A549 (cell line): ENCODE data around the gene TTC24.

Source experiments
- CTCF ChIP-seq: fragments of >200 bp; sonication (Bioruptor Twin); formaldehyde crosslinking; IDR thresholded peaks from 3 replicates; pipeline ENCODE4 v1.5.1; 2016
- ELK1 ChIP-seq: fragments of 150-350 bp; IDR thresholded peaks from 2 replicates; pipeline ENCODE4 v1.6.1; 2014; ENCODE audit warnings: low read depth, mild to moderate bottlenecking, low read length
- MAX ChIP-seq: IDR thresholded peaks from 2 replicates; pipeline ENCODE4 v1.6.1; 2012
- RNF2 ChIP-seq: fragments of 200-600 bp; sonication (generic); IDR thresholded peaks from 2 replicates; pipeline ENCODE4 v1.6.1; 2016; ENCODE audit warnings: low read depth, mild to moderate bottlenecking, antibody characterized with exemption, moderate library complexity, borderline replicate concordance
- ZNF302 ChIP-seq: fragments of 250-450 bp; sonication (Bioruptor Pico); IDR thresholded peaks from 2 replicates; pipeline ENCODE4 v1.9.0; 2021; ENCODE audit warnings: inconsistent platforms, mild to moderate bottlenecking, moderate library complexity

GRCh38 chr1:156608981-156609380 lies 29.5 kb downstream of the TTC24 start:
- TF ChIP-seq ZNF302 (CRISPR knock-in tag) = no peak
- peak; percentile 78 for TF ChIP-seq CTCF
- no peak for TF ChIP-seq ELK1
- TF ChIP-seq MAX = no peak
- TF ChIP-seq RNF2 = no peak
